GM21576 (cell line): ENCODE measurements around the gene BAD.

Experiments
- ATAC-seq: cut with Tn5 transposase; IDR thresholded peaks from one replicate; pipeline ENCODE4 v1.9.1; 2021; ENCODE audit warnings: mild to moderate bottlenecking, moderate library complexity; ENCODE audit not compliant: unreplicated experiment

BAD gene

DNA sequence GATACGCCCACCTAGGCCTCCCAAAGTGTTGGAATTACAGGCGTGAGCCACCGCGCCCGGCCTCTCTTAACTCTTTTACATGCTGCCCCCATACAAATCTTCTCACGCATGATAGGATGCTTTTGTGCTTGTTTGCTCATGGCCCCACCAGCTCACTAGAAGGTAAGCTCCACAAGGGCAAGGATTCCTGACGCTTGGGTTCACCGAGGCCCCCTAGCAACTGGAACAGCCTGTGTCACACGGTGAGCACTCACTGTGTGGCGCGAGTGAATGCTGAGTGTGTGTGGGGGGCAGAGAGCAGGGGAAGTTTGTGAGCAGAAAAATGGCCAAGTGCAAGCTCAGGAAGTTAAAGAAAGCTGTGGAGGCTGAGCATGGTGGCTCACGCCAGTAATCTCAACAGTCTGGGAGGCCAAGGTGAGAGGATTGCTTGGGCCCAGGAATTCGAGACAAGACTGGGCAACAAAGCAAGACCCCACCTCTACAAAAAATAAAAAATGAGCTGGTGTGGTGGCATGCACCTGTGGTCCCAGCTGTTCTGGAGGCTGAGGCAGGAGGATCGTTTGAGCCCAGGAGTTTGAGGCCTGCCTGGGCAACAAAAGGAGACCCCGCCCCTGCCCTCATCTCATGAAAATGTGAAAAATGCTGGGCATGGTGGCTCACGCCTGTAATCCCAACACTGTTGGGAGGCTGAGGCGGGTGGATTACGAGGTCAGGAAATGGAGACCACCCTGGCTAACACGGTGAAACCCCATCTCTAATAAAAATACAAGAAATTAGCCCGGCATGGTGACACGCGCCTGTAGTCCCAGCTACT is 2.3 kb downstream of the BAD start:
- no peak for ATAC-seq

DNA sequence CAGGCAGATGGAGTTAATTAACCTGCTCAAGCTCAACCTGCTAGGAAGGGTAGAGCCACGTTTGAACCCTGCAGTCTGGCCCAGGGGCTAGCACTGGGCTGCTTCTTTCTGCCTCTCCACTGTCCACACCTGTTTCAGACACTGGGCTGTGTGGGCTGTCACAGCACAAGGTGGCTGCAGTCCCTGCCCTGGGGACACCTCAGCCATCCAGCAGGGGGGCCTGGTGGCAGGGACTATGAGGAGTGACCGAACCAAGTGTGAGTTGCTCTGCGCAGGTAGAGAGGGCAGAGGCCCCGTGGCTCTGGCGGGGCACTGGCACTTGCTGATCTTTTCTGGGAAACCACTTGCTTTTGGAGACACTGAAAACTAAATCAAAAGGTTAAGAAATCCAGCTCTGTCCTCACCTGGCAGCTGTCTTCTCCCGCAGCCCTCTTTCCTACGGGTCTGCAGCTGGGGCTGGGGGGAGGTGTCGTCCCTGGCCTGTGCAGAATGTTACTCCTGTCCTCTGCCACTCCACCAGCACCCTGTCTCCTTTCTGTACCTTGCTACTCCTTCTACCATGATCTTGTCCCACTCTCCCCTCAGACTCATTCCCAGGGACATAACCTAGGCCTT is 5.8 kb downstream of the BAD start:
- no peak for ATAC-seq

DNA sequence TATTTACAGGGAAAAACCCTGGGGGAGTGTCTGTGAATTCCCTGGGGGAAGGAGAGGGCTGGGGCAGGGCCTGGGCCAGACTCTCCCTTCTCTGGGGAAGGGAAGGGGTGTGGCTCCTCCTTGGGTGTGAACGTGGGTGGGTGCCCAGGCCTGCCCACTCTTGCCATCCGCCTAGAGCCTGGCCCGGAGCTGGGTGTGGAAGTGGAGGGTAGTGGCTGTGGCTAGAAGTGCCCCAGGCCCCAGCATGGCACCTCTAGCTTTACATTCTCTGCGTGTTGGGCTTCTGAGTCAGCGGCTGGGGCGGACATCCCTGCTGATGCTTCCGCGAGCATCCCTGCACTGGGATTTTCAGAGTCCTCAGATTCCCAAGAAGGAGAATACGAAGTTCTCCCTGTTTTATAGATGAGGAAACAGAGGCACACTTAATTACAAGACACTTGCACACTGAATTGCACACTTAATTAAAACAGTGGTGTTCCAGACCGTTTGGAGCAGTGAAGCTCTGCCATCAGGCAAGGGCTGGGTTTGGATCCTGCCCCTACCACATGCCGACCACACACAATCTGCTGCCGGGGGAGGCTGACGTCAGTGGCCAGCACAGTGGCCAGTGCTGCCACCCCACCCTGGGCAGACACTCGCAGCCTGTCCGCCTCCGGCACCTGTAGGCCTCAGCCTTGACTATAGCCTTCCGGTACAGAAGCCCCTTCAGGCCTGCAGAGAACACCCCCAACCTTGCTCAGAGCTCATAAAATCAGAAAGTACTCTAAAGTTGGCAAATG is 7.6 kb downstream of the BAD start:
- no peak for ATAC-seq

DNA sequence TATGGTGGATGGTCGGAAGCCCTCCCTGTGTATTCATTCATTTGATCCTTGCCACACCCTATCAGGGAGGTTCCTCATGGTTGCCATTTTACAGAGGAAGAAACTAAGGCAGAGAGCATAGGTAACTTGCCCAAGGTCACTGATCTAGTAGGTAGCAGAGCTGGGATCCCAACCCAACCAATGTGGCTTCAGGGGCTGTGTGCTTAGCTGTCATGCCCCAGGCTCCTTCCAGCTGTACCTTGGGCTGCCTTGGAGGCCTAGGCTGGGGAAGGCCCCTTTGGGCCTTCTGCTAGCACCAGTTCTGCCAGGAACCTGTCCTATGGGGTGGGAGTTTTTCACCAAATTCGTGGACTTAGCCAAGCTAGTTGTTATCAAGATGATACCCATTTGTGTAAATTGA is 8.6 kb downstream of the BAD start:
- no peak for ATAC-seq

DNA sequence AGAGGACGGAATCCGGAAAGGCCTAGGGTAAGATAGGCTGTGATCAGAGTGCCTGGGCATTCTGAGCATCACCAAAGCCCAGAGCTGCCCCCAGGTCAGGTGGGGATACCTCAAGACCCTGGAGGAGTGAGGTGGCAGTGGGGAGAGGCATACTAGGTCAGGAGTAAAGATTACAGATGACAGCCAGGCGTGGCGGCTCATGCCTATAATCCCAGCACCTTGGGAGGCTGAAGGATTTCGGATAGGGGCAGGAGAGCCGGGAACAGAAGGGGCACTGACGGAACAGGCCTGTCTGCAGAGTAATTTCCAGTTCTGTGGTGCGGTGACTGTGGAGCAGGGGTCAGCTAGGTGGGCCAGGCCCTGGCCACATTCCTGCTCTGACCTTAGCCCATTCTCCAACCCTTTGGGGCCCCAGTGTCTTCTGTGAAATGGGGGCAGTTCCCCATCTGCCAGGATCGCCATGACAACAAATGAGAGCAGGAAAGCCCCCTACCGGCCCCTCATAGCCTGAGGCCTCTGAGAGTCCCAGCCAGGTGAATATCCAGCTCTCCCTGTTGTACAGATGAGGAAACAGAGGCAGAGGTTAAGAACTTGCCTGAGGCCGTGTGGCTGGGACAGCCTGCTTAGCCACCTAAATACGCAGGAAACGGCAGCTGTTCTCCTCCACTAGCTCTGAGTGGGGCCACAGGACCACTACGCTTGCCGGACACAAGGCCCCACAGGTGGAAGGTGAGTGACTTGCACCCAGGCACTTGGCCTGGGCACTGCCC is 9.2 kb downstream of the BAD start:
- no peak for ATAC-seq

DNA sequence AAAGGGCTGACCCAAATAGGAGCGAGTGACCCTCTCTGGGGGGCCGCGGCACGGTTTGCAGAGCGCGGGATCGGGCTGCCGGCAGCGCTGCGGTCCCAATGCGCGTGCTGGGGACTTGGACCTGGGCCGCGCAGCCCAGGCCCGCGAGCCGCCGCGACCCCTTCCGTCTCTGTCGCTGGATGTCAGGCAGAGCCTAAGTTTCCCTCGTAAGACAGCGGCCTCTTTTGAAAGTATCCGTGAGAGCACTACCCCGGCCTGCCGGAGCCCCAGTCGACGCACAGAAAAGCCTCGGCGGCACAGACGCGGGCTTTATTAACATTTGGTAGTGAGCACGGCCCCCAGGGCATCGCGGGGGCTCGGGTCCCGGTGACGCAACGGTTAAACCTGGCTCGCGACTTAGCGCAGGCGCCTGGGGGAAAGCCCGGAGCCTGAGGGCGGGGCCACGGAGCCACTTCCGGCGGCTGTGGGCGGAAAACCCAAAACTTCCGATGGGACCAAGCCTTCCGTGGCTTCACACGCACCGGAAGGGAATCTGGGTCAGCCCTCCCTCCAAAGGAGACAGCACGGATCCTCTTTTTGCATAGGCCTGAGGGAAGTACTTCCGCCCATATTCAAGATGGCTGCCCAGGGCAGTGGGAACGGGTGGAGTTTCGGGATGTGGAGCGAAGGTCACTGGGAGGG is 14.8 kb downstream of the BAD start:
- peak; percentile 57 for ATAC-seq

DNA sequence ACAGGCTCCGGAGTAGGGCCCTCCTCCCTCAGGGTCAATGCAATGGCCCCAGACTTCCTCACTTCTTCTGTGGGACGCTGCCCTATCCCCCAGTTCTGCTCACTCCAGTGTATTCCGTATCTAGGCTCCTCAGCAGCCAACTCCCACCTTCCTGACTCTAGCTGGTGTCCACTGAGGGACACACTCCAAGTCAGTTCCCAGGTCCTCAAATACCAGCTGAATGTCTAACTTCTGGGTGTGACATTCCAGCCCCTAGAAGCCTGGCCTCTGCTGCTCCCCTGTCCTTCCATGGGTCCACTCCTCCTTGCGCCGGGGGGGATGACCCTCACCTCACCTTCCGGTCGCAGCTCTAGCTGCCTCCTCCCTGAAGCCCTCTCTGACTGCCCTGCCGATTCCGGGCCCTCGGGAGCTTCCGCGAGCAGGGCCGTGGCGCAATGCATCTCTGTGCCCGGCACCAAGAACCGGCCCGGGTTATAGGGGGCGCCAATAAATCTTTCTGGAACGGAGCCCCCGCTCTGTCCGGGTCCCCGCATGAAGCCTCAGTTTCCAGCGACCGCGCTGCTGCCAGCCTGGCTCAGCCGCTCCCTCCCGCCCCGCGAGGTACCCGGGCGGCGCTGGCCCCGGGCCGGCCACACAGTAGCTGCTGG is 15.4 kb downstream of the BAD start:
- peak; percentile 7 for ATAC-seq

DNA sequence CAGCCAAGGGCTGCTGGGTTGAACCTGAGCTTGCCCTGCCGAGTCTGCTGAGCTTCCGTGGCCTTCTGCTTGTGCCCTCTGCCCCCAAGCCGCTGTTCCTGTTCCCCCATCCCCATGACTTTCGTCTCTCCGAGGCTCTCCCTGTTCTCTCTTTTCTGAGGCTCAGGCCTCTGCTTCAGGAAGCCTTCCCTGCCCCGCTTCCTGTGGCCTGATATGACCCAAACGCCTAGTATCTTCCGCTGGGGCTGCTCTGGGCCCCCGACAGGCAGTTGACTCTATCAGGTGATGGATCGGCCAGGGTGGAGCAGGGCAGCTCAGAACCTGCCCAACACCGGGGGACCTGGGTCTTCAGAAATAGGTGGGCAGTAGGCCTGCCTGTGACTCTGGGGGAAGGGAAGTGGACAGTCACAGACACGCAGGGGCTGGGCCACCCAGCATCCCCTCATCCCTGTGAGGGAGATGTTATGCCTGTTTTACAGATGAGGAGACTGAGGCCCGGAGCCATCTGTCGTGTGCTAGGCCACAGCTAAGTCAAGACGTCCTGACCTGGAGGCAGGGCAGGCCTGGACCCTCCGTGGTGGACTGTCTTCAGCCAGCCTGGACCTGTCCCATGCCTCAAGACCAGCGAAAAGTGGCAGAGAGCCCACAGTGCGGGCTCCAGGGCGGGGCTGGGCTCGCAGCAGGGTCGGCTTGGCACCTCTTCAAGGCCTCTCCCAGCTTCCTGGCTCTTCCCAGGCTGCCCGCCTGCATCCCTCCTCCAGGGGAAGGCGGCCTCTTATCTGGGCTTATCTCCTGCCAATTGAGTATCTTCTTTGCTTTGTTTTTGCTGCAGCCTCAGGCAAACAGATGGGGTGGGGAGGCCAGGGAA is 16.2 kb downstream of the BAD start:
- ATAC-seq: no peak

DNA sequence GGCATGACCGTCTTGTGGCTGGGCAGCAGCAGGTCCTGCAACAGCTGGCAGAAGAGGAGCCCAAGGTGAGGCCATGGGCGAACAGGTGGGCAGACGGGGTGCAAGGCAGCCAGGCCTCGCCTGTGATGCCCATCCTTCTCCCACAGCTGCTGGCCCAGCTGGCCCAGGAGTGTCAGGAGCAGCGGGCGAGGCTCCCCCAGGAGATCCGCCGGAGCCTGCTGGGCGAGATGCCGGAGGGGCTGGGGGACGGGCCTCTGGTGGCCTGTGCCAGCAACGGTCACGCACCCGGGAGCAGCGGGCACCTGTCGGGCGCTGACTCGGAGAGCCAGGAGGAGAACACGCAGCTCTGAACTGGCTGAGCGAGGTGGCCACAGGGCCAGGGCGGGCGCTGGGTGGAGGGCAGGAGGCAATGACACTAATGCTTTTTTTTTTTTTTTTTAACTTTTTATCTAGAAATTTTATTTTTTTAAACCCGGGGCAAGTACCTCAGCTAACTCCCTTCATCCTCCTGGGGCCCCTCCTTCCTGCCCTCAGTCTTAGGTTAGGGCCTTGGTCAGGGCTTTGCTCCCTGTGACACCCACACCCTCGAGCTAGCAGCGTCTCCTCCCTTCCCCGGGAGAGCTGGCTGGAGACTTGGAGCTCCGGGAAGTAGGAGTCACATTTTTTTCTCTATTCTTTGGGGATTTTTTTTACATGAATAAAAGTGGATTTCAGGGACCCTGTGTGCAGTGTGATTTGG is 17.1 kb downstream of the BAD start:
- no peak for ATAC-seq

DNA sequence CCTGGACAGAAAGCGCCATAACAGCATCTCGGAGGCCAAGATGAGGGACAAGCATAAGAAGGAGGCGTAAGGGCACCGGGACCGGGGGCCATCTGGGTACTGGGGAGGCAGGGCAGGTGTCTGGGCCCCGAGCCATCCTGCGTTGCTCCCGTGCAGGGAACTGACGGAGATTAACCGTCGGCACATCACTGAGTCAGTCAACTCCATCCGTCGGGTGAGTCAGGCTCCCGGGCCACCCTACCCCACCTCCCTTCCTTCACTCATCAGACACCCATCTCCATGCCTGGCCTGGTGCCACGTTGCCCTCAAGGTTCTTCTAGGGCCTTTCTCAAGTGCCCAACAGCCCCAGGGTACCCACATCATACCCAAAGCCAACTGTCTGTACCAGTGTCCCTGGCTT is 18.1 kb downstream of the BAD start:
- ATAC-seq: no peak

DNA sequence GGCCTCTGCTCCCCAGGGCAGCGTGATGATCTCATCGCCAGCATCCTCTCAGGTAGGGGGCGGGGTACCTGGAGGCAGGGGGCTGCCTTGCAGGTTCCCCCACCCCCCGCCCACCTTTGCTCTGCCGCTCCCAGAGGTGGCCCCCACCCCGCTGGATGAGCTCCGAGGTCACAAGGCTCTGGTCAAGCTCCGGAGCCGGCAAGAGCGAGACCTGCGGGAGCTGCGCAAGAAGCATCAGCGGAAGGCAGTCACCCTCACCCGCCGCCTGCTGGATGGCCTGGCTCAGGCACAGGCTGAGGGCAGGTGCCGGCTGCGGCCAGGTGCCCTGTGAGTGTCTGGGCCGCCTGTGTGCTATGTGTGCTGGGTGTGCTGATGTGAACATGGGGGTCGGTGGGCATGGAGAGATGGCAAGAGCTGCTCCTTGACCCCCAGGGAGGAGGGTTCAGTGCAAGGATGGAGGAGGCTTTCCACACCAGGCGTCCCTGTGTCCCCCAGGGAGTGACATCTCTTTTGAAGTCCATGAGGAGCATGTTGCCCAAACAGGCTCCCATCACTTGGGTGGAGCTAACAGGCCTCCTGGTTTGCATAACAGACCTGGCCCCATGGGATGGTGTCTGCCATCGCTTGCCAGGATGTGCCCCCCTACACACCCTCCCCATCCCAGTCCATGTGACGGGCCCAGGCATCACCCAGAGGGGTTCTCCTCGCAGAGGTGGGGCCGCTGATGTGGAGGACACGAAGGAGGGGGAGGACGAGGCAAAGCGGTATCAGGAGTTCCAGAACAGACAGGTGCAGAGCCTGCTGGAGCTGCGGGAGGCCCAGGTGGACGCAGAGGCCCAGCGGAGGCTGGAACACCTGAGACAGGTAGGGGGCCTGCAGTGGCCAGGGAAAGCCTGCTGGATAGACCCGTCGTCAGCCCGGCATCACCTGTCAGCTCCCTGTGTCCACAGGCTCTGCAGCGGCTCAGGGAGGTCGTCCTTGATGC is 19.0 kb downstream of the BAD start:
- ATAC-seq: no peak

DNA sequence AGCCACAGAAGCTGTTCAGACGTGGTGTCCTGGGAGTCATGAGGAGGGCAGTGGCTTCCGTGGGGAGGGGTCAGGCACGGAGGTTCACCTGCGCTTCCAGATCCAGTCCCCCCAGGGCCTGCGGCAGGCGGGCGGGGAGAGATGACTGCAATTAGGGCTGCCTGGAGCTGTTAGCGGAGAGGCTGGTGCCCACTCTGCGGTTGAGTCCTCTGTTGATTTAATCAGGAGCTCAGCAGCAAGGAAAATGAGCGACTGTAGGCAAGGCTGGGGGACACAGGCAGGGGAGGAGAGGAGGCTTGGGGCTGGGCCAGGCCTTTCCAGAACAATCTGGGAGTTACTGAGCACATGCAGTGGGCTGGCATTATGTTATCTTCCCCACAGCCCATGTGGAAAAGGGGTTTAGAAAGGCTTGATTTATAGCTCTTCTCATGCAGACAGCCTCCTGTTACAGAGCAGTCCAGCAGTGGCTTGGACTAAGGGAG is 20.1 kb downstream of the BAD start:
- no peak for ATAC-seq

DNA sequence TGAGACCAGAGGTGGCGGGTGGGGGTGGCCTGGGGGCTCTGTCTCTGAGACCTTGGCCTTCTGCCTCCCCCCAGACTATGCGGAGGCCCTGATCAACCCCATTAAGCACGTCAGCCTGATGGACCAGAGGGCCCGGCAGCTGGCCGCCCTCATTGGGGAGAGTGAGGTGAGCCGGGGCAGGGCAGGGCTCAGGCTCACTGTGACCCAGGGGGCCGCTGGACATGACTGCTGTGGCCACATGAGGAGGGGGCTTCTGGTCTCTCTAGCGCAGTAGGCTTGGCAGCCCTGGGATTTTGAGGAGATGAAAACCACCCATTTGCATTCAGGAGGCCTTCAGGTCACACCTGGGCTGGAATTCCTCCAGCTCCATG is 20.5 kb downstream of the BAD start:
- ATAC-seq: no peak

DNA sequence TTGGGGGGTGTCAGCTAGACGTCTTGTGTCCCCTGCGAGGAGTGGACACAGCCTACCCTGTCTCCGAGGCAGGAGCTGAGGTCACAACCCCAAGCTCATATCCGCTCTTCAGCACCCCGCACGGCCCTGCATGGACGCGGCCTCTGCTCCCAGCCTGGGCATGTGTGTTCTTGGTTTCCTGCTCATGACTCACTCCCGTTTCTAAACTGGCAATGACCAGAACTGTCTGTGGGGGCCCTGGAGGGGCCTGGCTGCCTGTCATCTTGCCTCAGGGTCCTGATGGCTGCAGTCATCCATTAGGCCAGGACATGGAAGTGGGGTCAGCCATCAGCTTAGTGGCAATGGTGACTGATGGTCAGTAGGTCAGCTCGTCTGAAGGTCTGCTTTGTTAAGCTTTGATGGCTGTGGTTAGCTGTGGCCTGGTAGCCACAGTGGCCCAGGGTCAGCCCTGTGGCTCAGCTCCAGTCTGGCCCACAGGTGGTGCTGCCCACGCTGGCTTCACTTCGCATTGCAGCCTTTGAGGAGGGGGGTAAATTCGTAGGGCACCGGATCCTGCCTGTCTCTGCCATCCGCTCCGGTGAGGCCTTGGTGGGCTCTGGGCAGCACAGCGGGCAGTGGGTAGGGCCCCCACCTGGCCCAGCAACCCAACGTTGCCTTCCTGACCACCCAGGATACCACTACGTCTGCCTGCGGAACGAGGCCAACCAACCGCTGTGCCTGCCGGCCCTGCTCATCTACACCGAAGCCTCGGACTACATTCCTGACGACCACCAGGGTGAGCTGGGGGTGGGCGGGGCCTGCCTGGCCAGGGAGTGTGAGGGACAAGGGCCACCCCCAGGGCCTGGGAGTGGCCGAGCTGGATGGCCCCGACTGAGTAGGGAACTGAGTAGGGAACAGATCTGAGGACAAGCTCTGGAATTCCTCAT is 21.2 kb downstream of the BAD start:
- no peak for ATAC-seq

DNA sequence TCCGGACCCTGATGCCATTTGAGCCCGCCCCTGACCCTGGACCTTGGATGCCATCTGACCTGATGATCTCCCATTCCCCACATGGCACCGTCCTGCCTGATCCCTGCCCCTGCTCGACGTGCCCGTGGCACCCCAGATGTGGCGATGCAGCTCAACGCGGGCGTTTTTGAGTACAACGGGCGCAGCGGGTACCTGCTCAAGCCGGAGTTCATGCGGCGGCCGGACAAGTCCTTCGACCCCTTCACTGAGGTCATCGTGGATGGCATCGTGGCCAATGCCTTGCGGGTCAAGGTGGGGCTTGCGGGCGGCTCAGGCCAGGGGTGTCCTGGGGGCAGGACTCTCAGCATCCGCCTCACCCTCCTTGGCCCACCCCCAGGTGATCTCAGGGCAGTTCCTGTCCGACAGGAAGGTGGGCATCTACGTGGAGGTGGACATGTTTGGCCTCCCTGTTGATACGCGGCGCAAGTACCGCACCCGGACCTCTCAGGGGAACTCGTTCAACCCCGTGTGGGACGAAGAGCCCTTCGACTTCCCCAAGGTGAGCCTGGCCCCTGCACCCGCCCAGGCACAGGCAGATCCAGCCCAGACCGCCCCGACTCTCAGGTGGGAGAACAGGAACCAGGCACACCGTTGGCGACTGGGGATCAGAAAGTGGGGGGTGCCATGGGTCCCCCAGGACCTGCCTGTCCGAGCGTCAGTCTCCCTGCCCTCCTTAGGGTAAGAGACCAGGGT is 22.0 kb downstream of the BAD start:
- ATAC-seq: no peak
